Hepatic stellate cell (primary cell): Measurements from ENCODE around the gene DNAJC13.
A peak's percentile ranks its signal among the peaks of the same experiment; 100 is the strongest.

Source experiments
- DNase-seq: peaks from one replicate; pipeline ENCODE4 v3.0.0; 2011; ENCODE audit warnings: low spot score

Gene DNAJC13

DNA sequence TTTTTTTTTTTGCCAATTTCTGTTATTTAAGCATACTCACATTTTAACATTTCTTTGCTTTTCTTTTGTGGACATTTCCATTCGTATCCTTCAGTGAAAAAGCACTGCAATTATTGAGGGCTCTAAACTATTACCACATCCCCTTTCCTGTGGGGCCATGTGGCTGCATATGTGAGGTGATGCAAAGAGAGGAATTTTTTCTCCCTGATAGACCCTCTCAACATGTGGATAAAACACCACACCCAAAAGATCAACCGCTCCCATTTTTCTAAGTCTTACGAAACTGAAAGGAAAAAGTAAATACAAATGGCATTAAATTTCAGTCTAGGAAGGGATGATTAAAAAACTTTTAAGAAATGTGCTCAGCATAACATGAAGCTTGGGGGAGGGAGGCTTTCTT, 68.8 kb downstream of the DNAJC13 start:
- DNase-seq, result no peak

DNA sequence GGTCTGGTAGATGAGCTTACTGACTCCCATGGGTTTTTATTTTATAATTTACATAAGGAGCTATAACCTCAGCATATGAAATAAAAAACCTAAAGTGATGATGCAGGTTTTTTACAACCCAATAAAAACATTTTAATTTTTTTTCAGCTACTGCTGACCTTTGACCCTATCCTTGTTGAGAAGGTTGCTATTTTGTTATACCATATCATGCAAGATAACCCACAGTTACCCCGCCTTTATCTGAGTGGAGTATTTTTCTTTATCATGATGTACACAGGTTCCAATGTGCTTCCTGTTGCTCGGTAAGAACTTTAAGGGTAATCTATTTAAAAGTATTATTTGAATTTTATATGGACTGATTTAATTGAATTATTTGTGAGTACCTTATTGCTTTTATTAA, 70.8 kb downstream of the DNAJC13 start:
- no peak for DNase-seq

DNA sequence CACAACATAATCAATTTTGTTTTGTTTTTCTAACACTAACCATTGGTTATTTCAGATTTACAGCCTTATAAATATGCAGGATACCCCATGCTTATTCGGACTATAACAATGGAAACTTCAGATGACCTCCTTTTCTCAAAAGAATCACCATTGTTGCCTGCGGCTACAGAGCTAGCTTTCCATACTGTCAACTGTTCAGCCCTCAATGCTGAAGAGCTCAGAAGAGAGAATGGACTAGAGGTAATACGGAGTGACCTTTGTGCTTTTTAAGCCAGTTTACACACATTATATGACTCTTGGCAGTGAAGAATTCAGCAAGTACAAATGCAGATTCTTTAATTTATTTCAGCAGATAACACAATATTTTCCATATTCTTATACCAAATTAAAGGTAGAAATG, 81.8 kb downstream of the DNAJC13 start:
- no peak for DNase-seq

DNA sequence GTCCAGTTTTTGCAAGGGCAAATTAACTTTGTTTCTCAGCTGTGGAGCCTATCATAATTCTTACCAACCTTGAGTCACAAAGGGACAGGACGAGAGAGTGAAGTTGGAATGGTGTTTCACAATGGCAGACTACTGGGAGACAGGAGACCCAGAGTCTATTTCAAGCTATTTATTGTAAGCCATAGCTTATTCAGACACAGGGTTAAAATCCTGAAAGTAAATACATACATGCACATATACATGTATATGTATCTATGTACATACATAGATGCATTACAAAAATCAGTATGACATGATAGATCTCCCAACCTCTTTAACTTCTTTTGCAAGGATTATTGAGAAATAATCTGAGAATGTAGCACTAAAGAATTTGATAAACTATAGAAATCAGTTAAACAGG, 86.3 kb downstream of the DNAJC13 start:
- DNase-seq, result no peak

DNA sequence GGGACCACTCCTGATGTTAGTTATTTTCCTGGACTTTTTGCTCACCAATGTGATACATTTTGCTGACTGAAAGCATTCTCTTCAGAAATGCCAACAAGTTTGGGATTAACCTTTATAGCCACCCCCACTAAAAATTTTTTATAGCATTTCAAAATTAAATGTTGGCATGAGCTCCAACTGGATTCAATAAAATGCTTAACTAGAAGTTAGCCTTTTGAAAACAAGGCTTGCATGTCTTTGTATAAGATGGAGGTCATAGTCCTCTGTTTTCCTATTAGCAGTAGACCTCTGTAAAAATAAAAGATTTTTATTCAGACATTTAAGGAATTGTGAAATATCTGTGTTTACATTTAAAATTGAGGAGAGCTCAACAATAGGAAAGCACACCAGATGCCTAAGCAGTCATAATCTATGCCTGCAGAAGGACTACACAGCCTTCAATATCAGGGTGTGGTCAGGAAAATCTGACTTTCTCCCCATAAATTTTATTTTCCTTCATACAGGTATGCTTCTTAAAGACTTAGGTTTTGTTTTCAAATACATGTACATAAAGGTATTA, 87.2 kb downstream of the DNAJC13 start:
- DNase-seq, result no peak

DNA sequence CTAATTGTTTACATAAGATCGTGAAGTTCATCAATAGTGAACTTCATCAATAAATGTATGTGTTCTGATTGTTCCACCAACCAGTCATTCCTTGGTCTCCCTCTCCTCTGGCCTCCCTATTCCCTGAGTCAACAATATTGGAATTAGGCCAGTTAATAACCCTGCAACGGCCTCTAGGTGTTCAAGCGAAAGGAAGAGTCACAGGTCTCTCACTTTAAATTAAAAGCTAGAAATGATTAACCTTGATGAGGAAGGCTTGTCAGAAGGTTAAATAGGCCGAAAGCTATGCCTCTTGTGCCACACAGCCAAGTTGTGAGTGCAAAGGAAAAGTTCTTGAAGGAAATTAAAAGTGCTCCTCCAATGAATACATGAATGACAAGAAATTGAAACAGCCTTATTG, 90.4 kb downstream of the DNAJC13 start:
- no peak for DNase-seq

DNA sequence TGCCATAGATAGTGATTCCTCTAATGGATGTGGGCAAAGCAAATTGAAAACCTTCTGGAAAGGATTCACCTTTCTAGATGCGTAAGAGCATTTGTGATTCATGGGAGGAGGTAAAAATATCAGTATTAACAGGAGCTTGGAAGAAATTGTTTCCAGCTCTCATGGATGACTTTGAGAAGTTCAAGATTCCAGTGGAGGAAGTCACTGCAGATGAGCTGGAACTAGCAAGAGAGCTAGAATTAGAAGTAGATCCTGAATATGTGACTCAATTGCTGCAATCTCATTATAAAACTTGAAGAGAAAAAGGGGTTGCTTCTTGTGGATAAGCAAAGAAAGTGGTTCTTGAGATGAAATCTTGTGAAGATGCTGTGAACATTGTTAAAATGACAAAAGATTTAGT, 91.8 kb downstream of the DNAJC13 start:
- DNase-seq, result no peak

DNA sequence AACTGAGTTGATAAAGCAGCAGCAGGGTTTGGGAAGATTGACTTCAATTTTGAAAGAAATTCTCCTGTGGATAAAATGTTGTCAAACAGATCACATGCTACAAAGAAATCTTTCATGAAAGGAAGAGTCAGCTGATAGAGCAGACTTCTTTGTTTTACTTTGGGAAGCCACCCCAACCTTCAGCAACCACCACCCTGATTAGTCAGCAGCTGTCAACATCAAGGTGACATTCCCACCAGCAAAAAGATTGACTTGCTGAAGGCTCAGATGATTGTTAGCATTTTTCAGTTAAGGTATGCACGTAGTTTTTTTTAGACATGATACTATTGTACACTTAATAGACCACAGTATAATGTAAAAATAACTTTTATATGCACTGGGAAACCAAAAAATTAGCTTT, 92.2 kb downstream of the DNAJC13 start:
- DNase-seq, result no peak

DNA sequence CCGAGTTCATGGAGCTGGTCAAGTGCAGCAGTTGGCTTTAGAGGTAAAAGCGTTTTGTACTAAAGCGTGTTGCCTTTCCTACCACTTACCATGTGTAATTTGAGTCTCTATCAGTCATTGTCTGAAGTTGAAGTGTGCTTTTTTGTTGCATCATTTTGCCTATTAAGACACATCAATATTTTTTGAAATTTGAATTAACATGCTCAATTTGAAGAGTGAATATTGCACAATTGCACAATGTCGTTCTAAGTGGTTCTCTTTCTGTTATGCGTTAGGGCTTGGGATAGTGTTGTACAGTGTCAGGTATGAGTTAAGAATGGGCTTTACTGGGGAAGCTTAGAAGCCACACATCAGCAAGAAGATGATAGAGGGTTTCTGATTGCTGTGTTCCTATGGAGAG, 95.8 kb downstream of the DNAJC13 start:
- DNase-seq, result no peak

DNA sequence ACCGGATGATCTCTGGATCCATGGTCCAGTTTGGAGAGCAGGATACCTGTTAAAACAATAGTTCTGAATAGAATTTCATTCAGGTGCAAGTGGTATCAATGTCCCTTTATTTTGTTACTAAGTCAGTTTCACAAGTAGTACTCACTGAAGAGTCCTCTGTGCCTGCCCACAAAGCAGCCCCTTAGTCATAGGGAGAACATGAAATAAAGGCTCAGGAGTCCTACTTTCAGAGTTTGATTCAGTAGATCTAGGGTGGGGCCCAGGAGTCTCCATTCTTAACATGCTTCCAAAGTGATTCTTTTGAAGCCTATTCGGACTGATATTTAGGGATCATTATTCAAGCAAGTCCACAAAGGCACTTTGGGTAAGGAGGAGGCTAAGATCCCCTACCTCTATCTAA, 100.0 kb downstream of the DNAJC13 start:
- DNase-seq, result no peak

DNA sequence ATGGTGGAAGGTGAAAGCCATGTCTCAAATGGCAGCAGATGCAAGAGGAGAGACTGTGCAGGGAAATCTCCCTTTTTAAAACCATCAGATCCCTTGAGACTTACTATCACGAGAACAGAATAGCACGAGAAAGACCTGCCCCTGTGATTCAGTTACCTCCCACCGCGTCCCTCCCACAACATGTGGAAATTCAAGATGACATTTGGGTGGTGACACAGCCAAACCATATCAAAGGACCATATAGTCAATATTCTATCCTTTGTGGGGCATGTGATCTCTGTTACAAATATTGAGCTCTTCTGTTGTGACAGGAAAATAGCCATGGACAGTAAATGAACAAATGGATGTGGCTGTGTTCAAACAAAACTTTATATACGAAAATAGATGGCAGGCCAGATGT, 102.6 kb downstream of the DNAJC13 start:
- no peak for DNase-seq

DNA sequence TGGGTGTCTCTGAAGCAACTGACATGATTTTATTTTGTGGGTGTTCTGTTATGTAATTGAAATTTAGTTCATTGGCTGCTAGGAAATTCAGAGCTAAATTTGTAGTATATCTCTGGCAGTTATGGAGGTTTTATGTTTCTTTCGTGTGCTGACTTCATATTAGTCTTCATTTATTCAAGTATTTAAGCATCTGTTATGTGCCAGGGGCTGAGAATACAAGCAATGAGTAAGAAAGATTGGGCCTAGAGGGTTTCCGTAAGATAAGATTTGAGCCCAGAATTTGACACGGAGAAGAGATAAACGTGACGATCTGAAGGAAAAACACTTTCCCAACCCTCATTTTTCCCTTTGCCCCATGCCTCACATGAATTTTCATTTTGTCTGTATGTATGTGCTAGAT, 104.6 kb downstream of the DNAJC13 start:
- DNase-seq, result no peak

DNA sequence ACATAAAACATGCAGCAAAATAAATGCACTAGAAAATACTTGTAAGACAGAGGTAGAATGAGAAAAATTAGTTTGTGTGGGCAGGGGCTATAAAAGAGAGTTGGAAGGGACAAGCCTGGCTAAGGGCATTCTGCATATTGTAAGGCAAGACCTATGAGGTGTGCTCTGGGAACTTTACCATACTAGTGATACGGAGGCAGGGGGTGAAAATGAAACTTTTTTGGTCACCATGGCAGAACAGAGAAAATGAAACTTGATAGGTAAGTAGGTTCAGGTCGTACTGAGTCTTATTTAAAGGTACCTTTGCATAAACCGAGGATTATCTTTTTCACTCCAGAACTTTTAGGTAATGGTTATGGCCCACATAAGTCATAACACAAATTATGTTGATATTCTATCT, 105.1 kb downstream of the DNAJC13 start:
- no peak for DNase-seq

DNA sequence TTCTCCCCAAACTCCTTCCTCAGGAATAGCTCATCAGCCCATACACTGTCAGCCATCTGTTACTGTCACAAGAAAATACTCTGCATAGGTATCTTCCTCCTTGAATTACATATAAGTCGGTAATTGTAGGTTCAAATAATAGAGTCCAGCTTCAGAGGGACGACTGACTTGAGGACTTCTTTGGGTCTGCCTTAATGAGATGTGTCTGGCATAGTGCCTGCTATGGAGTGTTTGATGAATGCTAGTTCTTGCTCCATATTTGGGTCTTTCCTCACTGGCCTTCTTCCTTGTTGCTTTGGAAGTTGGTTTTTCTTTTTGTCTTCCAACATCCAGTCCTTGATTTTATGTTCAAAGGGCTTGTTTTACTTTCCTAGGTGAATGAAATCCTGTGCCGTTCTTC, 113.3 kb downstream of the DNAJC13 start:
- DNase-seq, result no peak

DNA sequence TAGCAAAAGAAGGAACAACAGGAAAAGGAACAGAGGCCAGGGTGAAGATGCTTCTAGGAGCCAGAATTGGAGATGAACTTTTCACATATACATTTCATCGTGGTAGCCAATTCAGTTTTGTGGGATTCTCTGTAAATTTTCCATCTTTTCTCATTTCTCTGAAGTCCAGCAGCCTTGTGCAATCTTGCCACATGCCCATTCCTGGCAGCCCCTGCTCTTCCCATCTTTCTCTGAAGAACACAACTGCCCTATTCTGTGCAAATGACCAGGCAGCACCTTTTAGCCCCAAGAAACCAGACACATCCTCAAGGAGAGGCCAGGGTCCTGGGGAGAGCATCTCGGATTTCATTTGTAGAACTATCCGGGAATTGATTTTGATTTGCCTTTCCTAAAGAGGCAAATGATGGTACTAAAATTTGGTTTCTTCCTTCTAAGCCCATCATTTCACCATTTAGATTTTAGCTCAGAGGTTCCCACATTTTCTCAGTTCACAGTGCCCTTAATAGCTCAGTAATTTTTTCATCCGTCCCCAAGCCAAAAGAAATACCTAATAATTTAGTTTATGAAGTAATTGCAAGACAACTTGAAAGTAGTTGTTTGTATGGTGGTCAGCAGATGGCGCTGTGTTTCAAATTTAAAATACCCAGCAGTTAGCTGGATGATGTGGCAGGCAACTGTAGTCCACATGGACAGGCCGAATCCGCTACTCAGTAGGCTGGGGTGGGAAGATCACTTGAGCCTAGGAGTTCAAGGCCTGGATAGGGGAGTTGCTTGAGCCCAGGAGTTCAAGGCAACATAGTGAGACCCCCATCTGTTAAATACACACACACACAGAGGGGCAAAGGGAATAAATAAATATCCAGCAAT, 118.5 kb downstream of the DNAJC13 start:
- peak; percentile 53 for DNase-seq

DNA sequence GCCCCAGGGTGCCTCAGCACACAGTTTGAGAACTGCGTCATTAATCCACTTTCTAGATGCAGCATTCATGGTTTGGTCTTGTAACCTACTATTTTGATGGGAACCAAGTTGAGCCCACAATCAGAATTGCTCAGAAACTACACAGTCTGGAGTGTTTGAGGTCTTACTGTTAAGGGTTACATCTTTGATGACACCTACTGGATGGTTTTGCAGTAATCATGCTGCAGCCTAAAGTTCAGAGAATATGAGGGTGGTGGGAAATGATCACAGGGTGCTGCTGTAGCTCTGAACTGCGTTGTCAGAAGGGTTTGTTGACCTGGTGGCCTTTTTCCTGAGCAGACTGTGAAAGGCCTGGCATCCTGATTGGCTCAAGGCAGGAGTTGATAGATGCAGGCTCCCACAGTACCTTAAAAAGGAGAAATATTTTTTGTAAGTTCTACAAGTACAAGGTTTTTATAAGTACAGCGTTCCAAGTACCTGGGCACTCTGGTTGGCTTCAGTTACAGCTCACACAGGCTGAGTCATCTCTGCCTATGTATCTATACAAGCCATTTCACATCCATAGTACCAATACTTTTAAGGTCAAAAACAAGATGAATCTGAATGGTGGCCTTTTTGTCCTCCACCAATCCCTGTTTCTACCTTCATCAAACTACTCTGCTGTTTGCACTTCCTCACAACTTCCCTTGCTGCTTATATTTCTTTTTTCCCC, 119.3 kb downstream of the DNAJC13 start:
- no peak for DNase-seq

DNA sequence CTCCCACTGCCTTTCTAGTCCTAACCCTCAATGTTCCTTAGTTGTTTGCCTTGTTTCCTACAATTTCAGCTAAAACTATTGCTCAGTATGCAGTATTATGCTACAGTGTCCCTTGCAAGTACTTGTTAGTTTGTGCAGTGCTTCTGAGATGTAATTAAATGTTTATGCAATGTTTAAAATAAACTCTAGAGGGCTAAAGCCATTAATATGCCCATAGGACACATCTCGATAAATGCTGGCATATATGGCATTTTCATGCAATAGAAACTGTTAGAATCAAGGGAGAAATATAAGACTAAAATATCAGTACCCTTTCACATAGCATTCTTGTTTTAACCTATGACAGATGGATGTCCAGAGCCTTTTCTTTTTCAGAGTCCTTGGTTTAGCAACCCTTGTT, 120.0 kb downstream of the DNAJC13 start:
- DNase-seq, result no peak

DNA sequence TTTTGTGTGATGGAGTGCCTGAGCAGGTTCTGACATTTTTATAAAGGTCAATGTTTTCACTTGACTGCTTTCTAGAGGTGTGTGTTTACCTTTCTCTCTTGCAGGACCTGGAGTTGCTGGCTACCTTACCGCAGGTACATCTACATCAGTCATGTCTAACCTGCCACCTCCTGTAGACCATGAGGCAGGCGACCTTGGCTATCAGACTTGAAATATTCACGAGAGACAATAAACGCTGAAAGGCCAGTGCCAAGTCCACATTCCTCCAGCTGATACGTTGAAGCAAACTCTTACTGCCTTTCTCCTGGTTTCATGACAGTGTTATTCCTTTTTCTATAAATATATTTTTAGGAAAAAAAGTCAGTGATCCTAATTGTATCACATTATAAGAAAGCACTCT, 120.8 kb downstream of the DNAJC13 start:
- DNase-seq, result no peak

DNA sequence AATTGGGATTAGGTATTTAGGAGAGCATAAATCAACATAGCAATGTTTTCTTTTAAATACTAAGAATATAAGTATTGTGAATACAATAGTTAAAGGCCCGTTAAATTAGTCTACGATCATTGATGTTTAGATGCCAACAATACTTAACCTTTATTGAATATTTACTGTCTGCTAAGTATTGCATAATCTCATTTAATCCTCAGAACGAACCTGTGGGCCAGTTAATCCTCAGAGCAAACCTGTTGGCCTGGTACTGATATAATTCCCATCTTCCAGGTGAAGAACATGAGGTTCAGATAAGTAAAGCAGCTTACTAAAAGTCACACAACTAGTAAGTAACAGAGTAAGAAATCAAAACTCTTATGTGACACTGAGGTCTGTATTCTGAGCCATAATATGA, 122.4 kb downstream of the DNAJC13 start:
- no peak for DNase-seq

DNA sequence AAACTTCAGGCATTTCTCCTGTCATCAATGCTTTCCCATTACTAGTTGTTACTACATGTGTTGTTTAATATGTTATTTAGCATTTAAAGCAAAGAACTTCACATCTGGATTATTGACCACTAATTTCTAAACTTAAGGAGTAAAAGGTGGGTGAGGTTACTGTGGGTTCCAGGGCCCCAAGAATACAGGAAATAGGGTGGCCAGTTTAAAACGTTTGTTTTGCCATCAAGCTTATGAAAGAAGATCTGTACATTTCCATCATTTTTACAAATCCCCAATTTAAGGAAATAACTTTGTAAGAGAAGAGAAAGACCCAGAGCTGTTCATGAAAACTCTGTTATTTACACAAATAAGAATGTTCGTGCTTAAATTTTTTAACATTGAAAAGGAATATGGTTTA, 125.3 kb downstream of the DNAJC13 start:
- DNase-seq, result no peak

DNA sequence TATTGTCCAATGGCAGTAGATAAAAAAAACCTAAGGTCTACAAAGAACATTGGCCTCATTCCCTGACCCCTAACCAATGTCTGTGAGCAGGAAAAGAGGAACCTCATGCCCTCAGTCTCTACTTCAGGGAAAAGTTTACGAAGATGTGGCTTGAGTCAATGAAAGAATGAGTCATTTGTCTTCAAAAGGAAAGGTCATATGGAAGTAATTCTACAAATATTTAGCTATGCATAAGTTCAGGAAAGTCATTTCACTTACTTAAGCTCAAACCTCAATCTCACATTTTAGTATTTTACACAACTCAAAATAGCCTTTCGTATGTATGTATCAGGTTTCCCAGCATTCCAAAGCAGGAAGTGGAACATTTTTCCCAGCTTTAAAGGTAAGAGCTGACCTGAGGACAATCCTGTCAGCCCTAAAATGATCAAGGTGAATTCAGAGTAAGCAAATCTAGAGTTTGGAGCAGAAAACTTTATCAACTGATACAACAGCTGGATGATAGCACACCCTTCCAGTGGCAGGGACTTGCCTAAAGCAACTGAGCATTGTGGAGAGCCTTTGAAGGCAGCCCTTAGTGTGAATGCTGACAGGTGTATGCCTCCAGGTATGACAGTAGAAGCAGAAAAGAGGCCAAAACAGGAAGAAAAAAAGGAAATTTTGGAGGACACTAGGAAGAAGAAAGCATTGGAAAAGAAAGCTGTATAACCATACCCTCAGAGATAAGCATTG, 125.9 kb downstream of the DNAJC13 start:
- peak; percentile 47 for DNase-seq

DNA sequence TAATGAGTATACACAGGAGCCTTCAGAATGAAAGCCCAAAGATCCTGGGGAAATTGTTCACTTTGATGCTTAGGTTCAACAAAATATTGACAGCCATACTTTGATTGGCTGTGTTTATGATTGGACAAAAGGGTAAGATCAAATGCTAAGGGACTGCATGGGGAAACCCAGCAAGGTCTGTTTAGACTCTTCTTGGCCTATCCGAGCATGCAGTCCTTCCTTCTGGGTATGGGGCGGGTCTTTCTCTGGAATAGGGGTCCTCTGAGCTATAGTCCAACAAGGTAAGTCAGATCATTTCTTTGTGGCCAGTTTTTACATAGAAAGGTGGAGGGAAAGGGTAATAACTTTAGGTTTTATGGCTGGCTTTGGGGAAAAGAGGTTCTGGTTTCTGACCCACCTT, 126.8 kb downstream of the DNAJC13 start:
- DNase-seq, result no peak

DNA sequence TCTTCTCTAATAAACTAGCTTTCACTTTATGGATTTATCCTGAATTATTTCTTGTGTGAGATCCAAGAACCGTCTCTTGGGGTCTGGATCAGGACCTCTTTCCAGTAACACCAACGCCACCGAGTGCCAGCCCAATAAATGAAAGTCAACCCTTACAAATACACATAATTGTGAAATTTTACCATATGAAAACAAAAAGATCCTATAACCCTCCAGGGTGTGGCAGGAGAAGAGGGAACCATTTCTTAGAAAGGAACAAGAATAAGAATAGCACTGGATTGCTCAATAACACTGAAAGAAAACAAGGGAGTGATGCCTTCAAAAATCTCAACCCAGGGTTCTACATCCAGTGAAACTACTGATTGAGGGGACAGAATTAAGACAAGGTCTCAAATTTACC, 128.2 kb downstream of the DNAJC13 start:
- DNase-seq, result no peak
